Measurements from ENCODE around the gene SUCLG1.

DNA sequence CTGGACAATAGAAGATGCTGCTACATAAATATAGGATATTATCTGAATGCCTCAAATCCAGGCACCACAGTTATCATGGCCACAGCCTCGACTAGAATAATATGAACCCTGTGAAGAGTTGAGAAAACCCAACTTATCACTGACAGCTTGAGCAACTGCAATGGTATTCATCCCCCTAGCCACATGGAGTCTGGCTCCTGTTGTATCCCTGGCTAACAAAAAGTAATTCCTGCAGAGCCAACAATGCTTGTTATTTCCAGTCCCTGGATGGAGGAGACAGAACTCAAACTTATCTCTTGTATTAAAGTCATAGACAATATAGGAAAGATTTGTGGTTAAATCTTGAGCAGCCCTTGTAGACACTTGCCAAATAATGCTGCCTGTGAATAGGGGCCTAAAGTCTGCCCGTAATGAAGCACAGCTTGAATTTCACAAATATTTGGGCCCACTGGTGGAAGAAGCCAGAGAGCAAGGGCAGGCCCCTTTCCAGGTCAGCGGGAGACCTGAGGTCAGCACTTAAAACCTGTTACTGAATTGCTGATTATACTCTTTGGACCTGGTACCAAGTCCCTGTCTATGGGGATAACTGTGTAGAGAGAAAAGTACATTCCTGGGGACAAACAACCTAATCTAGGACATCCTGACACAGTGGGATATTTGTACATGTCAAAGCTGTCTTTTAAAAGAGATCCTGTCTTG is 28.4 kb upstream of the SUCLG1 start:
- no peak for TF ChIP-seq POLR2A (IDR thresholded peaks at IDR 0.05)
- TF ChIP-seq, protein P1, sequence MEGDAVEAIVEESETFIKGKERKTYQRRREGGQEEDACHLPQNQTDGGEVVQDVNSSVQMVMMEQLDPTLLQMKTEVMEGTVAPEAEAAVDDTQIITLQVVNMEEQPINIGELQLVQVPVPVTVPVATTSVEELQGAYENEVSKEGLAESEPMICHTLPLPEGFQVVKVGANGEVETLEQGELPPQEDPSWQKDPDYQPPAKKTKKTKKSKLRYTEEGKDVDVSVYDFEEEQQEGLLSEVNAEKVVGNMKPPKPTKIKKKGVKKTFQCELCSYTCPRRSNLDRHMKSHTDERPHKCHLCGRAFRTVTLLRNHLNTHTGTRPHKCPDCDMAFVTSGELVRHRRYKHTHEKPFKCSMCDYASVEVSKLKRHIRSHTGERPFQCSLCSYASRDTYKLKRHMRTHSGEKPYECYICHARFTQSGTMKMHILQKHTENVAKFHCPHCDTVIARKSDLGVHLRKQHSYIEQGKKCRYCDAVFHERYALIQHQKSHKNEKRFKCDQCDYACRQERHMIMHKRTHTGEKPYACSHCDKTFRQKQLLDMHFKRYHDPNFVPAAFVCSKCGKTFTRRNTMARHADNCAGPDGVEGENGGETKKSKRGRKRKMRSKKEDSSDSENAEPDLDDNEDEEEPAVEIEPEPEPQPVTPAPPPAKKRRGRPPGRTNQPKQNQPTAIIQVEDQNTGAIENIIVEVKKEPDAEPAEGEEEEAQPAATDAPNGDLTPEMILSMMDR (IDR thresholded peaks at IDR 0.05) = no peak
